Osteoblast (primary cell): Measurements from ENCODE around the gene ZNF821. TPM values are rescaled to one million over a fixed set of nuclear protein-coding genes. Genes with fewer than 3 reads are reported as not detected.
A peak's percentile ranks its signal among the peaks of the same experiment; 100 is the strongest.

Experiments used
- DNase-seq: peaks from one replicate; pipeline ENCODE4 v3.0.0; 2011; ENCODE audit warnings: low spot score, mixed read lengths; ENCODE audit not compliant: insufficient read length; ENCODE audit errors: missing footprints
- H2AFZ ChIP-seq: 2 replicates; pipeline ENCODE4 v1.6.0; 2011; ENCODE audit warnings: mild to moderate bottlenecking, low read length
- H3K27ac ChIP-seq: 2 replicates; pipeline ENCODE4 v1.5.1; 2011; ENCODE audit warnings: mild to moderate bottlenecking, low read depth, low read length, moderate library complexity
- H3K27me3 ChIP-seq: 2 replicates; pipeline ENCODE4 v1.6.0; 2012; ENCODE audit warnings: mild to moderate bottlenecking, control low read depth, inconsistent platforms, low read length, moderate library complexity; ENCODE audit not compliant: insufficient read depth
- H3K36me3 ChIP-seq: 2 replicates; pipeline ENCODE4 v1.5.1; 2011; ENCODE audit warnings: mild to moderate bottlenecking, low read length, control low read depth, moderate library complexity; ENCODE audit not compliant: insufficient read depth
- H3K4me1 ChIP-seq: 2 replicates; pipeline ENCODE4 v1.5.1; 2011; ENCODE audit warnings: mild to moderate bottlenecking, low read length, control low read depth, moderate library complexity; ENCODE audit not compliant: insufficient read depth
- H3K4me2 ChIP-seq: 2 replicates; pipeline ENCODE4 v1.6.0; 2011; ENCODE audit warnings: mild to moderate bottlenecking, low read length; ENCODE audit not compliant: insufficient read depth
- H3K4me3 ChIP-seq: fragments of 200-600 bp; sonication (generic); 3 replicates; pipeline ENCODE4 v1.5.1; 2012; ENCODE audit warnings: mild to moderate bottlenecking, low read length, inconsistent platforms; ENCODE audit not compliant: insufficient read depth
- H3K79me2 ChIP-seq: 2 replicates; pipeline ENCODE4 v1.6.0; 2012; ENCODE audit warnings: mild to moderate bottlenecking, low read length, control low read depth, inconsistent platforms; ENCODE audit not compliant: insufficient read depth
- H3K9me3 ChIP-seq: 2 replicates; pipeline ENCODE4 v1.5.1; 2011; ENCODE audit warnings: low read depth, low read length, control low read depth
- H4K20me1 ChIP-seq: 2 replicates; pipeline ENCODE4 v1.6.0; 2012; ENCODE audit warnings: mild to moderate bottlenecking, low read length, control low read depth; ENCODE audit not compliant: insufficient read depth
- CTCF ChIP-seq: IDR thresholded peaks from 2 replicates; pipeline ENCODE4 v1.5.1; 2011; ENCODE audit warnings: mild to moderate bottlenecking, low read depth, low read length, moderate library complexity; ENCODE audit errors: extremely low read depth
- total RNA-seq: library from RNA; depleted of rRNA; stranded (reverse); fragments of >200 nt; gene quantifications from 2 replicates; pipeline ENCODE4 v1.2.3, GENCODE V29; 2012

ZNF821 gene
- total RNA-seq, 1 donor, result 12.3 TPM

GRCh38 chr16:71895679-71896365 lies 11.8 kb upstream of the ZNF821 start:
- peaks cover 7% of the 10 kb centered on the region for H3K36me3 ChIP-seq

GRCh38 chr16:71894921-71895678 lies 11.1 kb upstream of the ZNF821 start, which contains the start of gene IST1:
IST1 (plus strand) TSS chr16:71895531; CDS start chr16:71915641, 20,110 bp downstream.
- peaks cover 14% of the 10 kb centered on the region for H3K4me1 ChIP-seq
- no peaks in the 10 kb centered on the region for H3K9me3 ChIP-seq
- no peaks in the 10 kb centered on the region for H3K27me3 ChIP-seq
- H3K4me3 ChIP-seq, result peak within 1 kb of the TSS; percentile 100
- H3K4me2 ChIP-seq, result peak within 1 kb of the TSS; percentile 97
- H3K79me2 ChIP-seq, result peaks cover 48% of the 10 kb centered on the region
- peak within 1 kb of the TSS; percentile 97 for H3K27ac ChIP-seq
- DNase-seq, result peak; percentile 98
- TF ChIP-seq CTCF, result no peak
- peaks cover 26% of the 10 kb centered on the region for H4K20me1 ChIP-seq
- H3K36me3 ChIP-seq, result peaks cover 7% of the 10 kb centered on the region
- peak within 1 kb of the TSS; percentile 98 for H2AFZ ChIP-seq

More at GRCh38 chr16:71895679-71896365, 11.8 kb upstream of the ZNF821 start:
- TF ChIP-seq CTCF, result no peak
- Histone ChIP-seq H4K20me1 (peaks cover 33% of the 10 kb centered on the region), H3K4me3 (peak overlapping the region; percentile 100), H3K9me3 (no peaks in the 10 kb centered on the region), H3K4me2 (peak overlapping the region; percentile 91), H3K79me2 (peaks cover 55% of the 10 kb centered on the region), H2AFZ (peak overlapping the region; percentile 98), H3K4me1 (peaks cover 19% of the 10 kb centered on the region), H3K27me3 (no peaks in the 10 kb centered on the region), H3K27ac (peak overlapping the region; percentile 97)
- no peak for DNase-seq

GRCh38 chr16:71894229-71894920 lies 10.4 kb upstream of the ZNF821 start:
- H2AFZ ChIP-seq, result peak overlapping the region; percentile 92
- TF ChIP-seq CTCF, result no peak
- peaks cover 41% of the 10 kb centered on the region for H3K79me2 ChIP-seq
- H3K27ac ChIP-seq, result peak overlapping the region; percentile 97
- H3K4me1 ChIP-seq, result peaks cover 13% of the 10 kb centered on the region
- peak; percentile 71 for DNase-seq
- H3K27me3 ChIP-seq, result no peaks in the 10 kb centered on the region
- peaks cover 23% of the 10 kb centered on the region for H4K20me1 ChIP-seq
- peaks cover 6% of the 10 kb centered on the region for H3K36me3 ChIP-seq
- H3K9me3 ChIP-seq, result no peaks in the 10 kb centered on the region
- H3K4me3 ChIP-seq, result peak overlapping the region; percentile 100
- peak overlapping the region; percentile 97 for H3K4me2 ChIP-seq
